ENCODE data around the gene FCHSD2. TPM values are rescaled to one million over a fixed set of nuclear protein-coding genes. Genes with fewer than 3 reads are reported as not detected.

FCHSD2 gene
- total and polyA plus RNA-seq, 2 of the 13 experiments (the other 11 are each of a cell fraction or from before 2014, with no cell fraction given): 20.5 to 24.8 TPM

DNA sequence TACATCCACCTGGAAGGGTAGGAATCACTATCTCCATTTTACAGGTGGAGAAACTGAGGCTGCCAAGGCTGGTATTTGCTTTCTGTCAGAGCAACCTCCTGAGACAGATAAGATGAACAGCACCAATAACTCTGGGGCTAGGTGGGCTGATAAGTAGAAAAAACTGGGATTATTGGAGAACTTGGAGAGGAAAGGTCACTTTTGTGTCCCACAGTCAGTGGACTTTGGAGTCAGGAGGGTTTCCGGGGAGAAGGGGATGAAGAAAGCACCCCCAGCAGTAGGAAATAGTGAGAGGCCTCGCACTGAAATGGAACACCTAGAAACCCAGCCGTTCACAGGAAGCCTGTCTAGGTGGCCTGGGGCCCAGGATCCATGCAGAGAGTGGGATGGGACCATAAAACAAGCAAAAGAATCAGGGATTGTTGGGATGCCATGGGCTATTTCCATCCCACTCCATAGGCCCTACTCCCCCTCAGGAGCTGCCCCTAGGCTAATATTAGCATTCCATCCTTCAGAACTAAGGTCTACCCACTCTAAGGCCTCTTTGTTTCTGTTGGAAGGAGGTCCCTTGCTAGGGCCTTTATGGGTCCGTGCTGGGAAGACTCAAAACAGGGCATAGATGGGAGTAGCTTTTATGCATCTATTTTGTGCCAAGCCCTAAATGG is 31.0 kb upstream of the FCHSD2 start (continued):
- TF ChIP-seq, protein P1, sequence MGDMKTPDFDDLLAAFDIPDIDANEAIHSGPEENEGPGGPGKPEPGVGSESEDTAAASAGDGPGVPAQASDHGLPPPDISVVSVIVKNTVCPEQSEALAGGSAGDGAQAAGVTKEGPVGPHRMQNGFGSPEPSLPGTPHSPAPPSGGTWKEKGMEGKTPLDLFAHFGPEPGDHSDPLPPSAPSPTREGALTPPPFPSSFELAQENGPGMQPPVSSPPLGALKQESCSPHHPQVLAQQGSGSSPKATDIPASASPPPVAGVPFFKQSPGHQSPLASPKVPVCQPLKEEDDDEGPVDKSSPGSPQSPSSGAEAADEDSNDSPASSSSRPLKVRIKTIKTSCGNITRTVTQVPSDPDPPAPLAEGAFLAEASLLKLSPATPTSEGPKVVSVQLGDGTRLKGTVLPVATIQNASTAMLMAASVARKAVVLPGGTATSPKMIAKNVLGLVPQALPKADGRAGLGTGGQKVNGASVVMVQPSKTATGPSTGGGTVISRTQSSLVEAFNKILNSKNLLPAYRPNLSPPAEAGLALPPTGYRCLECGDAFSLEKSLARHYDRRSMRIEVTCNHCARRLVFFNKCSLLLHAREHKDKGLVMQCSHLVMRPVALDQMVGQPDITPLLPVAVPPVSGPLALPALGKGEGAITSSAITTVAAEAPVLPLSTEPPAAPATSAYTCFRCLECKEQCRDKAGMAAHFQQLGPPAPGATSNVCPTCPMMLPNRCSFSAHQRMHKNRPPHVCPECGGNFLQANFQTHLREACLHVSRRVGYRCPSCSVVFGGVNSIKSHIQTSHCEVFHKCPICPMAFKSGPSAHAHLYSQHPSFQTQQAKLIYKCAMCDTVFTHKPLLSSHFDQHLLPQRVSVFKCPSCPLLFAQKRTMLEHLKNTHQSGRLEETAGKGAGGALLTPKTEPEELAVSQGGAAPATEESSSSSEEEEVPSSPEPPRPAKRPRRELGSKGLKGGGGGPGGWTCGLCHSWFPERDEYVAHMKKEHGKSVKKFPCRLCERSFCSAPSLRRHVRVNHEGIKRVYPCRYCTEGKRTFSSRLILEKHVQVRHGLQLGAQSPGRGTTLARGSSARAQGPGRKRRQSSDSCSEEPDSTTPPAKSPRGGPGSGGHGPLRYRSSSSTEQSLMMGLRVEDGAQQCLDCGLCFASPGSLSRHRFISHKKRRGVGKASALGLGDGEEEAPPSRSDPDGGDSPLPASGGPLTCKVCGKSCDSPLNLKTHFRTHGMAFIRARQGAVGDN (CRISPR knock-in tag; IDR thresholded peaks at IDR 0.05): no peak
- TF ChIP-seq CEBPZ (IDR thresholded peaks at IDR 0.05; ENCODE audit: low read length) (no peak), DMTF1 (CRISPR knock-in tag; IDR thresholded peaks at IDR 0.05) (no peak), ZNF670 (CRISPR knock-in tag; IDR thresholded peaks at IDR 0.05; ENCODE audit: borderline replicate concordance) (no peak), ZBTB3 (CRISPR knock-in tag; IDR thresholded peaks at IDR 0.05; ENCODE audit: borderline replicate concordance, low read depth) (no peak), MTA1 (CRISPR knock-in tag; IDR thresholded peaks at IDR 0.05; ENCODE audit: borderline replicate concordance) (no peak), MLLT10 (CRISPR knock-in tag; IDR thresholded peaks at IDR 0.05) (no peak), GMEB2 (CRISPR knock-in tag; IDR thresholded peaks at IDR 0.05; ENCODE audit: low read depth) (no peak), HNRNPK (IDR thresholded peaks at IDR 0.05; ENCODE audit: low read depth, low read length, poor library complexity, severe bottlenecking) (no peak), ZNF879 (CRISPR knock-in tag; IDR thresholded peaks at IDR 0.05) (no peak), RXRB (CRISPR knock-in tag; IDR thresholded peaks at IDR 0.05; ENCODE audit: borderline replicate concordance) (no peak), NFRKB (IDR thresholded peaks at IDR 0.05) (no peak), TARDBP (CRISPR knock-in tag; IDR thresholded peaks at IDR 0.05) (peak; percentile 63; the same call in 1 of the 2 replicates), SMC3 (IDR thresholded peaks at IDR 0.05; ENCODE audit: low read length) (no peak), HES4 (CRISPR knock-in tag; IDR thresholded peaks at IDR 0.05; ENCODE audit: borderline replicate concordance) (no peak), NR2F6 (IDR thresholded peaks at IDR 0.05) (peak; percentile 52), NR2F6 (CRISPR knock-in tag; IDR thresholded peaks at IDR 0.05) (peak; percentile 61)
- TF ChIP-seq, protein P2, sequence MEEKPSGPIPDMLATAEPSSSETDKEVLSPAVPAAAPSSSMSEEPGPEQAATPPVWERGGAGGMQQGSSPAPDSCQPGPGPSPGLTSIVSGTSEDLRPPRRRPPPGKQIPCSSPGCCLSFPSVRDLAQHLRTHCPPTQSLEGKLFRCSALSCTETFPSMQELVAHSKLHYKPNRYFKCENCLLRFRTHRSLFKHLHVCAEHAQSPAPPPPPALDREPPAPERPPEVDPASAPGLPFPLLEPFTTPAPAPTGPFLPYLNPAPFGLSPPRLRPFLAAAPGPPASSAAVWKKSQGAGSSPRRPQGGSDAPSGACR (CRISPR knock-in tag; IDR thresholded peaks at IDR 0.05): no peak
